ENCODE data around the gene ADGRL2.
A peak's percentile ranks its signal among the peaks of the same experiment; 100 is the strongest.

Gene ADGRL2

DNA sequence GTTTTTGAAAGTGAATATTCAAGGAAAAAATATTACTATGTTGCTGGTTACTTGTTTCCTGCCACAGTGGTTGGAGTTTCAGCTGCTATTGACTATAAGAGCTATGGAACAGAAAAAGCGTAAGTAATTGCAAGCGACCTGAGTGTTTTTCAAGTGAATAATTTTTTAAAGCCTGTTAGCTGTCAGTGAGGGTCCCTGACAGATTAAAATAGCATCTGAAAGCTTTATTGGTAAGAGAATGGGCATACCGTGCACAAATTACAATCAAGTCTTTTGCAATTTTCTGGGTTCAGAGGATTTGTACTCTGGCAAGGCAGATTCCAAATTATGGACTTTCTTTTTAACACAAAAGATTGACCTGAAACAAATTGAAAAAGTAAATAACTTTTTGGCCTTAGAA, 169.7 kb downstream of the ADGRL2 start:
- no peaks in the 10 kb centered on the region for H3K27me3 Mint-ChIP-seq (ENCODE audit: low read depth, poor library complexity)
- H3K4me3 Mint-ChIP-seq, result no peak overlapping the region
- H3K9me3 Mint-ChIP-seq, result no peaks in the 10 kb centered on the region
- H3K27ac Mint-ChIP-seq, result no peak overlapping the region
- TF ChIP-seq, protein P1, sequence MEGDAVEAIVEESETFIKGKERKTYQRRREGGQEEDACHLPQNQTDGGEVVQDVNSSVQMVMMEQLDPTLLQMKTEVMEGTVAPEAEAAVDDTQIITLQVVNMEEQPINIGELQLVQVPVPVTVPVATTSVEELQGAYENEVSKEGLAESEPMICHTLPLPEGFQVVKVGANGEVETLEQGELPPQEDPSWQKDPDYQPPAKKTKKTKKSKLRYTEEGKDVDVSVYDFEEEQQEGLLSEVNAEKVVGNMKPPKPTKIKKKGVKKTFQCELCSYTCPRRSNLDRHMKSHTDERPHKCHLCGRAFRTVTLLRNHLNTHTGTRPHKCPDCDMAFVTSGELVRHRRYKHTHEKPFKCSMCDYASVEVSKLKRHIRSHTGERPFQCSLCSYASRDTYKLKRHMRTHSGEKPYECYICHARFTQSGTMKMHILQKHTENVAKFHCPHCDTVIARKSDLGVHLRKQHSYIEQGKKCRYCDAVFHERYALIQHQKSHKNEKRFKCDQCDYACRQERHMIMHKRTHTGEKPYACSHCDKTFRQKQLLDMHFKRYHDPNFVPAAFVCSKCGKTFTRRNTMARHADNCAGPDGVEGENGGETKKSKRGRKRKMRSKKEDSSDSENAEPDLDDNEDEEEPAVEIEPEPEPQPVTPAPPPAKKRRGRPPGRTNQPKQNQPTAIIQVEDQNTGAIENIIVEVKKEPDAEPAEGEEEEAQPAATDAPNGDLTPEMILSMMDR (IDR thresholded peaks at IDR 0.05), result no peak
- peaks cover 66% of the 10 kb centered on the region for H3K36me3 Mint-ChIP-seq (ENCODE audit: low read depth)
- H3K4me1 Mint-ChIP-seq, result peaks cover 4% of the 10 kb centered on the region
- DNase-seq, result no peak

DNA sequence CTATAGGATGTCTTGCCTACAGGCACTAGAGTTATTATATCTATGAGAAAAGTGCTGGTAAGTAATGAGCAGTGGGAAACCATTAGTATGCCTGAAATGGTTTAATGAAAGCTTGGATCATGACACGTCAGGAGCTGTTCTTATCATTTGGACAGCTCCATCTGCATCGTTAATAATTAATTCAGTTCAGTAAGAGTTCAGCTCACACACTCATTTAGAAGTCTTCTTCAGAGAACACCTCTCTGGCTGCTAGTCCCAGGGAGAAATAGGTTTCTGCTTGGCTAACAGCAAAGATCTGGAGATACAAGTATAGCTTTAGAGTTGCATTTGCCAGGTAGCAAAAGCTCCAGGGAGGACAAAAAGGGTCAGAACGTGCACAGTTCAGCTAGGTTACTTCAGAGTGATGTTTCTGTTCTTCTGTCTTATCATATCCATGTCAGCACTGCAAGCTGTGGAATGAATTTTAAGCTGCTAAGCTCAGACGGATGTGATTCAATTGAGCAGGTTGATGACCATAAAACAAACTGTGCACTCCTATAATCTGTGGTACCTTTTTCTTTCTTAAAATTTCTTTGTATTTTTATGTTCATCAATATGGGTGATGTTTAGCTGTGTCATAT, 173.6 kb downstream of the ADGRL2 start:
- TF ChIP-seq, protein P1 (IDR thresholded peaks at IDR 0.05), result no peak
- no peak for DNase-seq
- H3K9me3 Mint-ChIP-seq, result no peaks in the 10 kb centered on the region
- no peak overlapping the region for H3K4me3 Mint-ChIP-seq
- peaks cover 35% of the 10 kb centered on the region for H3K36me3 Mint-ChIP-seq (ENCODE audit: low read depth)
- no peaks in the 10 kb centered on the region for H3K27me3 Mint-ChIP-seq (ENCODE audit: low read depth, poor library complexity)
- peaks cover 6% of the 10 kb centered on the region for H3K4me1 Mint-ChIP-seq
- H3K27ac Mint-ChIP-seq, result peak overlapping the region; percentile 89

DNA sequence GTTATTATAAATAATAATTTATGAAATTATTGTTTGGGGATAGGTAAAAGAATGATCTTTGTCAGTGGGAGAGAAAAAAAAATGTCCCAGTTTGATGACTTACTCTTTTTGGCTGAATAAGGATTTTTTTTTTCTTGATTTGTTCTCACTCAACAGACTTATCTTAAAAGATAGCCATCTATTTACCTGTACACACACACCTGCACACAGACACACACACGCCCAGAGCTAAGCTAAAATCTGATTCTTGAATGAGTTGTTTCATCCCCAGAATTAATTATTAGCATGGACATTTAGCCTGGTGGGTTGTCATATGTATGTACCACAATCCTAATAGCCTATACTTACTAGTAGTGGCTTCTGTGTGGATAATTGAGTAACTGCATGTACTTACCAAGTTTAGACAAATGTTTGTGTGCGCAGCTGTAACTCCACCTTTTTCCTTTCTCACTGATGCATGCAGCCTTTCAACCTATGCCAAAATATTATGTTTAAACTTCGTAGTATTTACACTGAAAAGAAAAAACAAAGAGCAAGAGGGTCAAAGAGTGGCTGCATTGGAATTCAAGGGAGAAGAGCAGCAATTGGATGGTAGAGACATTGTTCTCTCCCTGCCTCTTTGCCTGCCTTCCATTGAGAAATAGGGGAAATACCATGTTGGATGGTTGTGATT, 174.3 kb downstream of the ADGRL2 start:
- Mint-ChIP-seq H3K36me3 (ENCODE audit: low read depth) (peaks cover 40% of the 10 kb centered on the region), H3K4me3 (no peak overlapping the region), H3K9me3 (no peaks in the 10 kb centered on the region), H3K27me3 (ENCODE audit: low read depth, poor library complexity) (no peaks in the 10 kb centered on the region), H3K4me1 (peaks cover 6% of the 10 kb centered on the region), H3K27ac (no peak overlapping the region)
- TF ChIP-seq, protein P1 (IDR thresholded peaks at IDR 0.05), result no peak
- DNase-seq, result no peak

DNA sequence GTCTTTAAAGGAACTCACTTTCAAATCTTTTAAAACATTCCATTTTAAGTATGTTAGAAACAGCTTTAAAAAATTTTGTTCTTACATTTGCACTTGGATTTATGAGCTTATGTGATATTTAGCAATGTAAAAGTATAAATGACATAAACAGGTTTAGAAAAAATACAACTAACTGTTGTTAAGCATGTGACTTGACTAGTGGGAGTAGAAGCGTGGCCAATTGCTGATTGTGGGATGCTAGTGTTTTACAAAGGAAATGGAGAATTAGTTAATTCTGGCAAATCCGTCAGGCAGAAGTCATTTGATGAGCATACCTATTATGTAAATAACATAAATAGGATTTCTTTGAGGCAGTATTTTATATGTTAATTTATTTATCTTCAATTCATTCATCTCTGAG, 175.8 kb downstream of the ADGRL2 start:
- H3K9me3 Mint-ChIP-seq, result no peaks in the 10 kb centered on the region
- H3K27me3 Mint-ChIP-seq (ENCODE audit: low read depth, poor library complexity), result no peaks in the 10 kb centered on the region
- TF ChIP-seq, protein P1 (IDR thresholded peaks at IDR 0.05), result no peak
- H3K36me3 Mint-ChIP-seq (ENCODE audit: low read depth), result peaks cover 39% of the 10 kb centered on the region
- H3K4me1 Mint-ChIP-seq, result peaks cover 6% of the 10 kb centered on the region
- no peak for DNase-seq
- no peak overlapping the region for H3K27ac Mint-ChIP-seq
- H3K4me3 Mint-ChIP-seq, result no peak overlapping the region

DNA sequence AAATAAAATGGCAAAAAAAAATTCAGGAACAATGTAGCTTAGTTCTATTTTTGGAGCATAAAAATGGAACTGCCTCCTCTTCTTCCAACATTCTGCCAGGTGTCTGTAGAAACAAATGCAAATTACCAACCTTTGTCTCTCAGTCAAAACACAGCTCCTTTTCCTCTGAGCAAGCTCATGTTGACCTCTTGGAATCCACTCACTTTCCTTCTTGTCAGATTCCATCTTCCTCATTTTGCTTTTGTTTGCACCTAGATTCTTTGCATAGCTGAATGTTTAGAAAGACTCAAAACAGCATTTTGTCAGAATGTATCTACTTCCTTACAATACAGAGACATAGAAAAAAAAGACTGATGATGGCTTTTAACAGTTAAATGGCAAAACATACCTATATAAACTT, 178.2 kb downstream of the ADGRL2 start:
- H3K27ac Mint-ChIP-seq, result peak overlapping the region; percentile 4
- peaks cover 56% of the 10 kb centered on the region for H3K36me3 Mint-ChIP-seq (ENCODE audit: low read depth)
- H3K9me3 Mint-ChIP-seq, result no peaks in the 10 kb centered on the region
- TF ChIP-seq, protein P1 (IDR thresholded peaks at IDR 0.05), result no peak
- H3K4me1 Mint-ChIP-seq, result peaks cover 6% of the 10 kb centered on the region
- no peaks in the 10 kb centered on the region for H3K27me3 Mint-ChIP-seq (ENCODE audit: low read depth, poor library complexity)
- DNase-seq, result no peak
- no peak overlapping the region for H3K4me3 Mint-ChIP-seq

DNA sequence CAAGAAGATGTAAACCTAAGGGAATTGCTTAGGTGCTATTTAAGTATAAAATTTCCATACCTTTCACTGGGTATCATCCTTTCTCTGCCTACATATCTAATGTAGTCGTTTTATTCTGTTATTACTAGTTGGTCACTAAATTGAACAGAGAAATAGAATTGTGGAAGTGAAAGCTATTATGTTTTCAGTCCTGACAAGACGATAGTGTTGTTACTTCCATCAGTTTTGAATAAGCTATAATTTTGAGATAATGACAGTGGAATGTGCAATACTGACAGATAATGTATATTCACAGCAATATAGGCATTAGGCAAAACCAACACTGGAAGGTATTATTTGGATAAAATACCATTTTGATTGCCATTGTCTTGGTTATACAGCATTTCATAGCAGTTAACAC, 181.8 kb downstream of the ADGRL2 start:
- Mint-ChIP-seq H3K36me3 (ENCODE audit: low read depth) (peaks cover 64% of the 10 kb centered on the region), H3K27ac (no peak overlapping the region), H3K4me3 (no peak overlapping the region), H3K27me3 (ENCODE audit: low read depth, poor library complexity) (no peaks in the 10 kb centered on the region), H3K9me3 (no peaks in the 10 kb centered on the region), H3K4me1 (no peaks in the 10 kb centered on the region)
- no peak for DNase-seq
- TF ChIP-seq, protein P1 (IDR thresholded peaks at IDR 0.05), result no peak
